Dermis blood vessel endothelial cell (primary cell): Measurements from ENCODE around the gene LILRA6. TPM values are rescaled to one million over a fixed set of nuclear protein-coding genes. Genes with fewer than 3 reads are reported as not detected.
"Not testable (repeated sequence)": the region's sequence is repeated elsewhere in the genome, so short reads cannot be mapped to it uniquely, and the experiment has no call there.

ENCODE experiments used
- DNase-seq: peaks from one replicate; pipeline ENCODE4 v3.0.0; 2010
- total RNA-seq: library from RNA; depleted of rRNA; stranded (reverse); fragments of >200 nt; gene quantifications from 2 replicates; pipeline ENCODE4 v1.2.3, GENCODE V29; 2014

LILRA6 gene
- total RNA-seq, 1 donor from 2014 or later = not detected

DNA sequence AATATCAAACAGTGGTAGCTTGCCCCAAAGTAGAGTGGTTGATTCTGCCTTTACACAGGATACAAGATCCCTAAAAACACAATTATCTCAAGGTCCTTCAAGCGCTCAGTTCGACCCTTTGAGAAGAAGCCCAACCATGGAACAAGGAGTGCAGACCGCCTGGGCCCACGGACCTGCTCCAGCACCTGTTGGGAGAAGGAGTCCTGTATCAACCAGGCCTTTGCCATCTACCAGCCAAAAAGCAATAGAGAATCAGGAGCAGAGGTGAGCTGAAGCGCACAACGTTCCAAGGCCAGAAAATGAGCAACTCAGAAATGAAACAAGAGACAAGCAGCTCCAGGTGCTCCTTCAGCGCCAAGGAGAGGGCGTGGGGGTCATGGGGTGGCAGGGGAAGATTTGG lies 13.4 kb downstream of the LILRA6 start:
- no peak for DNase-seq

DNA sequence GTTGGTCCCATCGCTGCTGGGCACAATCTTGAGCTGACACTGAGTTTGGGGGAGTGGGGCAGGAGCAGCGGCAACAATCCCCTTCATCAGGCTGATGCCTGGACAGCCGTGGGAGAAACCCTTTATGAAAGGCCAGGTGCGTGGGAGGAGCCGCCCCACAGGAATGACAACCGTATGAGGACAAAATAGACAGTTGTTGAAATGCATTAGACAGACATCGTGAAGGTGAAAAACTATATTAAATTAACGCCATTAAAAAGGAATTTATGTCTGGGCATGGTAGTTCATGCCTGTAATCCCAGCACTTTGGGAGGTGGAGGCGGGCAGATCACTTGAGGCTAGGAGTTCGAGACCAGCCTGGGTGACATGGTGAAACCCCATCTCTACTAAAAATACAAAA lies 18.0 kb downstream of the LILRA6 start:
- not testable (repeated sequence) for DNase-seq

DNA sequence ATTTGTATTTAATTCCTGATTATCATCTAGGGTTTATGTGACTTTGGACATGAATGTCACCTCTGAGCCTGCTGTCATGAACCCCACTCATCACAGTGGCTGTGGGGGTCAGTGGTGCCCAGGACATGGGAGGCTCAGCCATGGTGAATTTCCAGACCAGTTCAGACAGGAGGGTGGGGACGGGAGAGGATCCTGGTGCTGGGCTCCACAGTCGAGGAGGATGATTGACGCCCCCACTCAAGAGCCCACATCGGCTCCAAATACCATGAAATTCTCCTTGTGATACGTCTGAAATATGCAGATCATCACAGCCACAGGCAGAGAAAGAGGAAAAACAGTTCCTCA lies 18.7 kb downstream of the LILRA6 start:
- DNase-seq = not testable (repeated sequence)

DNA sequence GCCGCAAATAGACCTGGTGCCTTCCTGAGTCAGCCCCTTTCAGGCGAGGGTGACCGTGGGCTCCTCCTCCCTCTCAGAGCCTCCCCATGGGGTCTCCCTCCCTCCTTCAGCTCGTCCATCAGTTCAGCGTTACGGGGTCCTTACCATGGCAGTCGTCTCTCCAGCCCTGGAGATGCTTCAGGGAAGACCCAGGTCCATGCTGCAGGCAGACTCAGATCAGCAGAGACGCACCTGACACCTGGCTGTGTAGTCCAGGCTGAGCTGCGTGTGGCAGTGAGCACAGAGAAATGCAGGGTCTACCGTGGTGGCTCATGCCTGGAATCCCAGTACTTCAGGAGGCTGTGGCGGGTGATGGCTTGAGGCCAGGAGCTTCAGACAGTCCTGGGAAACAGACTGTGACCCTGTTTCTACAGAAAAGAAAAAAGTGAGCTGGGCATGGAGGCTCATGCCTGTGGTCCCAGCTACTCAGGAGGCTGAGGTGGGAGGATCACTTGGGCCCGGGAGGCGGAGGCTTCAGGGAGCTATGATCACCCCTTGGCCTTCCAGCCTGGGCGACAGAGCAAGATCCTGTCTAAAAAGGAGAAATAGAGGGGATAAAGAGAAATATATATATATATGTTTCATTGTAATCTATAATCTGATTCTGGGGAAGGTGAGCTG lies 19.2 kb downstream of the LILRA6 start:
- DNase-seq = not testable (repeated sequence)

DNA sequence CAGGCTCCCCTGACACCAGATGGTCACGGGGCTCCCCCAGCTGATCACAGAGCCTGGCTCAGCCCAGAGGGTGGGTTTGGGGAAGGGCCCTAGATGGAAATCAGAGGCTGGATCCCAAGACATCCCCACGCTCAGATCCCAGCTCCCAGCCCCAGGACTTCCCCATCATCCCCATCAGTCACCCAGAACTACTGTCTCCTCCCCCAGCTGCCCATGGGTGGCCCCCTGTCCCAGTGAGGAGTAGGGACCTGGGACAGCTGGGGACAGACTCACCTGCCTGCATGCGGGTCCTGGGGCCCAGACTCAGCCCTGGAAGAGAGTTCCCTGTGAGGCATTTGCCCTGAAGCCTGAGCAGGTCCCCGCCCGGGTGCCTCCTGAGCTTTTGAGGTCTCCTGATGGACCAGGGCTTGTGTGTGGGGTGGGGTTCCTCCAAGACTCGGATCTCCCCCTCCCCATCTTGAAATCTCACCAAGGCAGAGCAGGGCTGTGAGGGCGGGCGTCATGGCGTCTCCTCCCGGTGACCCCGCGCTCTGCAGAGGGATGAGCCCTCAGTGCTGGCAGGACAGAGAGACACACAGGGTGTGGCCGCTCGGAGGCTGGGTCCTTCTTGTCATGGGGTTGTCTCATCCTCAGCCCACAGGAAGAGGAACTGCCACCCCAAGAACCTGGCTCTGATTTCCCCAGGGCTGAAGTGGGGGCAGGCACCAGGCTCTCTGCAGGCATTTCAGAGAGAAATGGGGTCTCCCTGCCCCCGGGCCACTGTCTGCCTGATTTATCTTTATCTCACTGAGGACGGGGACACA lies 19.9 kb downstream of the LILRA6 start, which contains the start of gene LILRB3:
Gene LILRB3, minus strand, starts transcription at position 534 of the 803 bp plus-strand sequence. Its CDS starts 31 bp downstream, at position 503.
- DNase-seq = not testable (repeated sequence)

DNA sequence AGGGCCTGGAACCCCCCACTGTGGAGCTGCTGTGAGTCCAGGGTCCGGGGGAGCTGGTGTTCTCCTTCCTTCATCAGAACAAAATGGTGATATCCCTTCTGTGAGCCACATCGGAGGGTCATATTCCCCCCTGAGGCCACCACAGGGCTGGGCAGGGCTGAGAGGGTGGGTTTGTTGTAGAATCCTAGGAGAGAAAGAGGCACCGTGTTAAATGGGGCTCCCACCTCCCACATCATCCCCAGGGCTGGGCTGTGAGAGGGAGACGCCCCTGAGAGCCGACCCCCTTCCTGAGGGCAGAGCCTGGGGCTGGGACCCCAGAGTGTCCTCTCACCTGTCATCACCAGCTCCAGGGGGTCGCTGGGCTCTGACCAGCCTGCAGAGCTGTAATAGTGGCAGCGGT lies 20.6 kb downstream of the LILRA6 start:
- not testable (repeated sequence) for DNase-seq

DNA sequence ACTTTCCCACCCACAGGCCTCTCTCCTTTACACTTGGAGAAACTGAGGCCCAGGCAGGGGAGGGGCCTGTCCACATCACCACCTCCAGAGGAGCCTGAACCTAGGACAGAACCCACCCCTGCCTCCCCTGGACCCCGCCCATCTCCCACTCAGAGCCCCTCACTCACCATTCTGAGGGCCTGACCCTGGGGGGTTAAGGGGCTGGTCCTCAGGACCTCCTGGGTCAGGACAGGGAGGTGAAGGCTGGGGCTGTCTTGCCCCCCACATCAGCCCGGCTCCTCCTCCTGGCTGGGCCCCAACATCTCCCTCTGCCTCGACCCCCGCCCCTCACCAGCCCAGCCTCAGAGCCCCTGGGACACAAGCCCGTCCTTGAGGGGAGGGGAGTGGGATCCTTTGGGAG lies 22.9 kb downstream of the LILRA6 start:
- DNase-seq = not testable (repeated sequence)

DNA sequence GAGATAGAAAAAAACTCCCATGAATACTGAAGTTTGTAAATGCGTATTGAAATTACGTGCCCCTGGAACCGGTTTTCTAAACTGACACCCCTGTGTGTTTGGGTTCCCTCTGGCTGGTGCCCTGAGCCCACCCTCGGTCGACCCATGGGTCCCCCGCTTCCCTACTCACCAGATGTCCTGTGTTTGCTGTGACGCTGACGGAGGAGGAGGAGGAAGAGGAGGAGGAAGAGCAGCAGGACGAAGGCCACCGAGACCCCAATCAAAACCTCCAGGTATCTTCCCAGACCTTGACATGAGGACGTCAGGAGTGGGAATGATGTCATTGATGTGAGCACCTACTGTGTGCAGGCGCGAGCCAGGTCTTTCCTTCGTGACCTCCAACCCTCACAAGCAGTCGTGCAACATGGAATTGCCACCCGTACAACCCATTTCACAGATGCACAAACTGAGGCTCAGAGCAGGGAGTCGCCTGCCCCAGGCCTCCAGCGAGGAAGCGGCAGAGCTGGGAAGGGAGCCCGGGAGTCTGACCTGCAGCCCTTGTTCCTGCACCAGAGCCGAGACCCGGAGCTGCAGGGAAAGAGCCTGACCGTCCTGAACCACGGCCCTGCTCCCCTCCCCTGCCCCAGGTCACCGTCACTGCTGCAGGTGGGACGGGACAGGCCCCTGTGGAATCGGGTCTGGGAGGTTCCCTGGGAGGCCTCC lies 23.5 kb downstream of the LILRA6 start:
- DNase-seq = no peak

DNA sequence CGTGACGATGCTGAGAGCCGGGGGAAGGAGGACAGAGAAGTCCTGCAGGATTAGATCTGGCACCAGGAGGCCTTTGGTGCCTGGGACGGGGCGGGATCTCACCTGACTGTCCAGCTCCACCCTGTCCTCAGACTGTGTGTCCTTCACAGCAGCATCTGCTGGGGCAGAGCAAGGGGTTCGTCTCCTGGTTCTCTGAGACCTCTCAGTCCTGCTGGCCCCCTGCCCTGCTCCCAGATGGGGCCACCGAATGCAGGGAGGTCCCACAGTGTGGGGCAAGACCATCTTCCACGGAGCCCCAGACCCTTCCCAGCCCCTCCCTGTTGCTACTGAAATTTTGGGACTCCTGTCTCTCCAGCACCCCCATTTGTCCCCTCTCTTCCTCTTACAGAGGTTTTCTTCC lies 24.3 kb downstream of the LILRA6 start:
- DNase-seq = no peak

DNA sequence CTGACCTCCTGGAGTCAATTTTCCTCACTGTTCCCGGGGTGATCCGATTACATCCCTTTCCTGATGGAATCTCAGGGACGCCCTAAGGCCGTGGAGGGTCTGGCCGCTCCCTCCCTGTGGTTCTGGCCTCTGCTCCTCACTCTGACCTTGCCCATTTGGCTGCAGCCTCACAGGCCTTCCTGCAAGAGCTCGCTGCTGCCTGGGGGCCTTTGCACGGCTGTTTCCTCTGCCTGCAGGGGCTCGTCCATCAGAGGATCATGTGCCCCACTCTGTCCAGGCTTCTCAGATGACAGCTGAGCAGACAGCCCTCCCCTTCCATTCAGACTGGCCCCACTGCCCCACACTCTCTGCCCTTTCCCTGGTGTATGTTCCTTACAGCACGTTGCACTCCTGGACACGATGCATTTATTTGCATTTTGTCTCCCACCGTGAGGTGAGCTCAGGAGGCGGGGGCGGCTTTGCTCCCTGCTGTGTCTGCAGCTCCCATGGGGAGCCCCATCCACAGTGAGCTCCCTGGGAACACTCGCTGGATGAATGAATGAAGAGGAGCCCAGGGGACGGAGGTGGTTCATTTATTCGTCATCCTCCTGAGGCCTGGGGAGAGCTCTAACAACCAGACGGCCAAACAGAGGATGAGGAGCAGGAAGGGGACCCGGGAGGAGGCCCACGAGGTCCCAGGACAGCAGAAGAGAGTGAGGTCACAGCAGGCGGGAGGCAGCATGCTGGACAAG lies 24.9 kb downstream of the LILRA6 start:
- DNase-seq = not testable (repeated sequence)

DNA sequence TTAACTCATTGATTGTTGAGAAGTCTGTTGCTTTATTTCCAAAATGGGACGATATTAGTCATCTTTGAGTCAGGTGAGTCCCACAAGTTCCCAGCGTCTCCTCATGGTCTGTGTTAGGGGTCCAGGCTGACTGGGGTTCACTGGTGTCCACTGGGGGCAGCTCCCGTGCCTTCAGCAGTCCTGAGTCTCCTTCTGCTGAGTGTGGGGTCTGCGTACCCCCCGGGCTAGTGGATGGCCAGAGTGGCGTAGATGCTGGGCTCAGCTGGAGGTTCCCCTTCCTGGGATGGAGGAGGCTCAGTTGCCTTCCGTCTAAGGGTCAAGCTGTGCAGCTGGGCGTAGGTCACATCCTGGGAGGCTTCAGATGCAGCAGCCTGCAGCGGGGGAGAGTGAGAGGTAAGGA lies 25.7 kb downstream of the LILRA6 start:
- no peak for DNase-seq

DNA sequence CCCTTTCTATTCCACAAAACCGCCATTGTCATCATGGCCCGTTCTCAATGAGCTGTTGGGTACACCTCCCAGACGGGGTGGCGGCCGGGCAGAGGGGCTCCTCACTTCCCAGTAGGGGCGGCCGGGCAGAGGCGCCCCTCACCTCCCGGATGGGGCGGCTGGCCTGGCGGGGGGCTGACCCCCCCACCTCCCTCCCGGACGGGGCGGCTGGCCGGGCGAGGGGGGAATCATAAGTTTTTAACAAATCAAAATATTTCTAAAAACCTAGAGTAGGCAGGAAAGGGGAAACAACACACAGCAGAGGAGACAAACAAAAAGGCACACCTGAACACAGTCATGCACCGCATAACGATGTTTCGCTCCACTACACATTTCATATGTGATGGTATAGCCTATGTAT lies 27.9 kb downstream of the LILRA6 start:
- not testable (repeated sequence) for DNase-seq

DNA sequence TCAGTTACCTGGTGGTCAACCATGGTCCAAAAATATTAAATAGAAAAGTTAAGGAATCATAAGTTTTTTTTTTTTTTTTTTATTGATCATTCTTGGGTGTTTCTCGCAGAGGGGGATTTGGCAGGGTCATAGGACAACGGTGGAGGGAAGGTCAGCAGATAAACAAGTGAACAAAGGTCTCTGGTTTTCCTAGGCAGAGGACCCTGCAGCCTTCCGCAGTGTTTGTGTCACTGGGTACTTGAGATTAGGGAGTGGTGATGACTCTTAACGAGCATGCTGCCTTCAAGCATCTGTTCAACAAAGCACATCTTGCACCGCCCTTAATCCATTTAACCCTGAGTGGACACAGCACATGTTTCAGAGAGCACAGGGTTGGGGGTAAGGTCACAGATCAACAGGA lies 28.4 kb downstream of the LILRA6 start:
- not testable (repeated sequence) for DNase-seq

DNA sequence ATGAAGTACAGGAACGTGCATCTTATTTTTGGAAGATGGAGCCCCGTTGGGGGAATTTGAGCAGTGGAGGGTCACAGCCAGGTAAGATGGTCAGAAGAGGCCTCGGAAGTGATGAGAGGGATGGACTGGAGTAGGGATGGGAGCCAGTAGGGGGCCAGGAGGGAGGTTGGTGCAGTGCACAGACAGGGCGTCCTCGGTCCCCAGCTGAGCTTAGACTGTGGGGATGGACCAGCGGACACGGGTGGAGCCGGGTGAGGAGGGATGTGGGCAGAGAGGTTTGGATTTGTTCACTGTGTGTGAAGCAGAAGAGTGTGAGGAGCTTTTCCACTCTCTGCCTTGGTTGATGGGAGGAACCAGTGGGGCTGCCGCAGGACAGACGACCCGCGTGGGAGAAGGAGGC lies 31.4 kb downstream of the LILRA6 start:
- DNase-seq = no peak

DNA sequence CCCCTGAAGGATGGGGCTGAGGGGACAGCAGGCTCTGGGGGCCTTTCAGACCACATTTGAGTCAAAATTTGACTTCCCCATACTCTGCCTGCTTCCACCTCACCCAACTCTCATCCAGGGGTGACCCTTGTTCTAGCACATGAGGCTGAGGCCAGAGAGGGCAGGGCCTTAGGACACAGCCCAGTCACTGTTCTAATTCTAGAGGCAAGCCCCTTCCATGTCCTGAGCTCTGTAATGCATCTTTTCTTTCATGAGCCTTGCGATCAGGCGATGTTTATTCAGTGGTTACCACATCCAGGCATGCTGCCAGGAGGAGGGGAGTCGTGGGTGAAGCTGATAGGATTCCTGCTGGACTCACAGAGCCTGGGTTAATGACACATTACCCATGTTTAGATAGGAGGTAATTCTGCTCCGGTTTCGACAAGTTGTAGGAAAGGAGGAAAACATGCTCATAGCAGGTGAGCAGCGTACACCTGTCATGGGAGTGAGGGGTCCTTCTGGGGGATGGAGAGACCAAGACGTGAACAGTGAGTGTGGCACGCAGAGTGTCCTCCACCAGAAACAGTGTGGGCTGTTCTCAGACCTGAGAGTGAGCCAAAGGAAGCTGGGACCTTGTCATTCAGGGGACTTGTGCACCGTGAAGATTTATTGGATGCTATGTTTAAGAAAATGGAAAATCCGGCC lies 32.6 kb downstream of the LILRA6 start:
- peak; percentile 95 for DNase-seq

DNA sequence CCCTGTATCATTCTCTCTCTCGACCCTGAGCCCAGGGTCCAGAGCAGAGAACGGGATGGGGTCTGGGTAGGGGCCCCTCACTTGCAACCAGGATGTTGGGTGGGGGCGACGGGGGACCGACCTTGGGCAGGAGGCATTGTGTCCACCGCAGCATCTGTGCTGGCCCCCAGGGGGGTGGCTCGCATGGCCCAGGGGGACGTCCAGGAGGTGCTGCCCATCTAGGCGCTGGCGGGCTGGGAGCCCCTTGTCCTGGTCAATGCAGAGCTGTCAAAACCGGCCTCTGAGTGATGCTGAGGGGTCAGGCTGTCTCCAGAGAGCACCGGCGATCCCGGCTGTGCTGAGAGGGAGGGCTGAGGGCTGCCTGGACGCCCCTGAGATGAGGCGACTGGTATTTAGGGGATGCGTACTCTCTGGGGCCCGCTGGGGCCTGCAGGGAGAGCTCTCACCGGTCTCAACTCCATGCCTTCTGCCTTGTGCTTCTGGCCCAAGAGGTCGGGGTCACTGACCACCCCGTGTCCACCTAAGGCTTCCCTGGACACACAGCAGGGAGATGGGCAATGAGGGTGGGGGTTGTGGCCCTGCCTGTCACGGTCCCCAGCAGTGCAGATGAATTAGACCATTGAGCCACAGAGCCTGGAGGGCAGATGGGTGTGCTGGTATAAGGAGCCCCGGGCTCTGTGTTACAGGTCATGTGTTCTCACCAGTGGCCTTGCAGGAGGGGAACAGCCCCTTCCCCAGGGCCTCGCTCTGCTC lies 33.4 kb downstream of the LILRA6 start:
- no peak for DNase-seq

DNA sequence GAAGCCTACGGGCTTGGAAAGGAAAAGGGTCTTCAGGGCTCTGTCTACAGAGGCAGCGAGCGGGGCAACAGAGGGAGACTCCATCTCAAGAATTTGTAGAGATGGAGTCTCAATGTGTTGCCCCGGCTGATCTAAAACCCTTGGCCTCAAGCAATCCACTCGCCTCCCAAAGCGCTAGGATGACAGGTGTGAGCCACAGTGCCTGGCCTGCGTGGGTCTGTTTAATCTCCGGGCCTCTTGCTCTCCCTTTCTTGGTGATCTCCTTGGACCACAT lies 33.9 kb downstream of the LILRA6 start:
- DNase-seq = no peak

DNA sequence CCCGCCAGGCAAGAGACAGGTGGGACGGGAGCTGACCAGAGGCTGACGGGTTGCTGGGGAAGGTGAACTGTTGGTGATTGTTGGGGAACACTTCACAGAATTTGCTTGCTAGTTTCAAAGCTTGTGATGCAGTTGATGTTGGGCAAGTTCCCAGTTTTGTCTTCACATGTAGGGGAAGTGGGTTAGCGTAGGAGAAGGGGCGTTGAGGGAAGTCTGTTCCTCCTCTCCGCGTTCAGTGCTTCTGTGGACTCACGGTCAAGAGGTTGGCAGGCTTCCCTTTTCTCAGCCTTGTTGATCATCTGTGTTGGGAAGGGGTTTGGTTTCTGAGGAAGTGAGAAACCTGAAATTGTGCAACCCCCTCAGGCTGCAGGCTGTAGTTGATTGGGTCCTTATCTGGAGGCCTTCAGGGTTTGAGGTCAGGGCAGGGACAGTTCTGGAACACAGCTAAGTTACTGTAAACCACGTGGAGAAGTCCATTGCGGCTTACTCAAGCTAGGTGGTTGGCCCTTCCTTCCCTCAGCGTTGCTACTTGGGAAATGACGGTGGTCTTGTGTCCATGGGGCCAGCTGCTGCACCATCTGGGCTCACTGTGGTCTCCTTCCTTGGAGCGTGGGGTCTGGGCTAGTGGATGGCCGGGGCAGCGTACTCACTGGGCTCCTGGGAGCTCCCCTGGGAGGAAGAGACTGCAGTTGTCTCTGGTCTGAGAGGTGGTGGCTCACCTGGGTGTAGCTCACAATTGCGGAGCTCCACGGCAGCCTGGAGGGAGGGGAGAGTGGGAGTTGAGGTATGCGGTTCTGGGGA lies 34.4 kb downstream of the LILRA6 start:
- peak; percentile 65 for DNase-seq

DNA sequence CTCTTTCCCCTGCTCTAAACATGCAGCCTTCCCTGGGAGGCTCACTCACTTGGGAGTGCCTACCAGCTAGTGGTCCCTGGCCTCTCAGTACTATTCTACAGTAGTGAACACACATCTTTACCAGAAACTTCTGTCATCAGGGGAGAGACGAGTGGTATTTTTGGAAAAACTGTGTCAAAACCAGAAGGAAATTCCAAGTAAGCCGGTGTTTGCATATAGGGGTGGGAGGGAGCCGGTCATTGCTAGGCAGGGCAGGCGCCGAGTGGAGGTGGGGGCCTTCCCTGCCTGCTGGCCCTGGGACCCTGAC lies 35.0 kb downstream of the LILRA6 start:
- no peak for DNase-seq

DNA sequence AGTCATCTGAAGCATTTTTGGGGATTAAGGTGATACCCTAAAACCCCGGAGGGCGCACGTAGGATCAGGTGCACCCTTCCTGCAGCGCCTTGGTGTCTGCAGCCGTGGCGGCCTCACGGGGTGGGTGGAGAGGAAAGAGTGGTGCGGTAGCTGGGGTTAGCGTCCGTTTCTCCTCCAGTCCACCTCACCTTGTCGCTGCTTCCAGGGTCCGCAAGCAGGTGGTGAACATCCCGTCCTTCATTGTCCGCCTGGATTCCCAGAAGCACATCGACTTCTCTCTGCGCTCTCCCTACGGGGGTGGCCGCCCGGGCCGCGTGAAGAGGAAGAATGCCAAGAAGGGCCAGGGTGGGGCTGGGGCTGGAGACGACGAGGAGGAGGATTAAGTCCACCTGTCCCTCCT lies 35.4 kb downstream of the LILRA6 start:
- DNase-seq = not testable (repeated sequence)

DNA sequence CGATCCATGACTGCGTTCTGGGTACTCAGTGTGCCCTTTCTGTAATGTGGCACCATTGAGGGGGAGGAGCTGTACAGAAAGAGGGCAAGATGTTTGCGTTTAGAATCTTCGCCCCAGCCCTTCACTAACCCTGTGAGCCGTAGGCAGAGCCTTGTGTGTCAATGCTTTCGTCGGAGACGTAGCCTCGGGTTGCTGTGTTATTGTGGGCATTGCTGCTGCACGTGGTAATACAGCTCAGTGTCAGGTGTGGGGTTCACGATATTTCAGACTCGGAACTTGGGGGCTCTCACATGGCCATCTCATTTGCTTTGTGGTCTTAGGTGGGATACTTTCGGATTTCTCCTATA lies 35.8 kb downstream of the LILRA6 start:
- DNase-seq = no peak
